GM18511 (cell line): ENCODE data around the gene EML5.
"Not testable (repeated sequence)": the region's sequence is repeated elsewhere in the genome, so short reads cannot be mapped to it uniquely, and the experiment has no call there.

Experiments used
- ATAC-seq: cut with Tn5 transposase; IDR thresholded peaks from one replicate; pipeline ENCODE4 v1.9.1; 2021; ENCODE audit warnings: mild to moderate bottlenecking, moderate library complexity; ENCODE audit not compliant: unreplicated experiment

Gene EML5

DNA sequence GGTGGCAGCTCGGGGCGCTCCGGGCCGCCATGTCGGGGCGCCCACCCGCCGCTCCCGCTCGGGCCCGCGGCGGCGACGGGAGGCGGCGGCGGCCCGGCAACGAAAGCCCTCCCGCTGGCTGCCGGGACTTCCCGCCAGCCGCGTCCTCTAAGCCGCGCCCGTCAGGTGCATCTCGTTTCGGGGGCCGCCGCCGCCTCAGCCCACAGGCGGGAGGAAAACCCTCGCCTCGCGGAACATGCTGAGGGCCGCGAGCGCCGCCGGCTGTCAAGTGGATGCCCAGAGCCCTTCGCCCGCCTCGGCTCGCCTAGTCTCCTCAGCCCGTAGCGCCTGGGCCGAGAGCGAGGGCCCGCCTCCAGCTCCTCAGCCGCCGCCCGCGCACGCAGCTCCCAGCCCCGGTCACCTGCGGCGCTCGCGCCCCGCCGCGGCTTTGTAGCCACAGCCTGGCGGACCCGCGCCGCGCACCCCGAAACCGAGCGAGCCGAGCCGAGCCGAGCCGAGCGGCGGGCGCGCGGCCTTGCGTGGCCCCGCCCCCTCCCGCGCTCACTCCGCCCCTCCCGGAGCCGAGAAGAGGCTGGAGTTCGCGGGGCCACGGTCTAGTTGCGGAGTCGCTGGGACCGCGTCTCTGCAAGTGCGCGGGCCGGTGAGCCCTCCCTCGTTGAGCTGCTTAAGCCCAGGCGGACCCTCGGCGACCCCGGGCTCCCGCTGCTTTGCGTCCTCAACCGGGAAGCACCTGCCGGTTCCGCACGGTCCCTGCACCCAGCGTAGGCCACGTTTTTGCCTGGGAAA is at the start of gene EML5:
Gene EML5 (minus strand): TSS at position 481 of the 786 bp plus-strand sequence. CDS start 450 bp downstream, at position 31.
- ATAC-seq: peak; percentile 89

DNA sequence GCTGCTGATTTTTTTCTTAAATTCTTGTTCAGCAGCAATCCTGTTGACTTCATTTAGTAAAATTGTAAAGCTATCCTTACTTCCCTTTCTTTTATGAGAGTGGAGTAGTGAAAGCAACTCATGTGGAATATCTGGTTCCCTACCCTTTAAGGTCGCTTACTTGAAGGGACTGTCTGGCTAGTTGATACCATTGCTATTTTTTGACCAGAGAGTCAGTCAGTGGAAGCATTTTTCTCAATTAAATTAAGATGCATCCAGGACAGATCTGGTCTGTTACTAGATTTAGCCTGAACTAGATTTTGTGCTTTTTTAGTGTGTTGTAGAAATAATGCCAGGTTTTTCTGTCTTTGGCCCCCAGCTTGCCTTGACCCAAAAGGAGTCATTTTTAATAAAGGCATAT is 49.7 kb upstream of the EML5 start:
- no peak for ATAC-seq

DNA sequence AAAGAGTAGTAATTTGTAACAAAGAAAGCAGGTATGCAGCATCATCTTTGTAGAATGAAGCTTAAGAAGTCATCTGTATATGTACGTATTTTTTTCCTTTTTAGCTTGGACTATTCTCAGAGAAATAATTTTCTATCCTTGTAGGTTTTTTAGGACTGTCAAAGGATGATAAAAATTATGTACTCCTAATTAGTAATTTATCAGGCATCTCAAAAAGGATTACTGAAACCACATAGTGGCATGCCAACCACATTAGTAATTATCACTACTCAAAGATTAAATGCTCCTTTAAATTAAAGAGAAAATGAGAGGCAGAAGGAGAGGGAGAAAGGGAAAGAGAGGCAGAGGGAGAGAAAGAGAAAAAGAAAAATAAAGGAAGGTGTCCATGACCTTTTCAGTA is 49.0 kb upstream of the EML5 start:
- ATAC-seq: no peak

DNA sequence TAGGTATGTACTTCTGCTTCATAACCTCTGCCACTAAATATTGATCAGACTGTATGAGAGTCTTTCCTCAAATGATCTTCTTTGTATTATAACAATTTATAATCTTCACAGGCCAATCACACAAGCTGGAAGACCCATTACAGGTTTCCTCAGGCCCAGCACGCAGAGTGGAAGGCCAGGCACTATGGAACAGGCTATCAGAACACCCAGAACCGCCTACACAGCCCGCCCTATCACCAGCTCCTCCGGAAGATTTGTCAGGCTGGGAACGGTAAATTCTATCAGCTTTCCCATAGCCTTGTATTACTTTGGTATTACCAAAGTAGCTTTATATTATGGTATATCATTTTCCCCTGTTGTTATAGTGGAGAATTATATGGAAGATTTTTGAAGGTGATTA is 48.2 kb upstream of the EML5 start:
- no peak for ATAC-seq

DNA sequence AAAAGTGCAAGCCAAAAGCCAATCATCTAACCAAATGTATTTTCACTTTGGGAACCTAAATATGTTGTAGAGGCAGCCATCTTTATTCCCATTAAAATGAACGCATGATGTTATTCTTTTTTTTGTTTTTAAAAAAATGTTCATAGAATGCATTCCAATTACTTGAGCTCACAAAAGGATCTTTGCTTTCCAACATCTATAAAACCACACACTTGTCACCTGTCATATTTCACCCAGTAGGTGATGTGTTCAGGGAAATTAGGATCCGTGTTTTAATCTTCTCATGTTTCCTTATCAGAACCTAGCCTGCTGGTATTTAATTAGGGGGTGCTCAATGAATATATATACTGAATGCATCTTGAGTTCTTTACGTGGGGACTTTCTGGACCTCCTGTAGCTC is 45.3 kb upstream of the EML5 start:
- ATAC-seq: no peak

DNA sequence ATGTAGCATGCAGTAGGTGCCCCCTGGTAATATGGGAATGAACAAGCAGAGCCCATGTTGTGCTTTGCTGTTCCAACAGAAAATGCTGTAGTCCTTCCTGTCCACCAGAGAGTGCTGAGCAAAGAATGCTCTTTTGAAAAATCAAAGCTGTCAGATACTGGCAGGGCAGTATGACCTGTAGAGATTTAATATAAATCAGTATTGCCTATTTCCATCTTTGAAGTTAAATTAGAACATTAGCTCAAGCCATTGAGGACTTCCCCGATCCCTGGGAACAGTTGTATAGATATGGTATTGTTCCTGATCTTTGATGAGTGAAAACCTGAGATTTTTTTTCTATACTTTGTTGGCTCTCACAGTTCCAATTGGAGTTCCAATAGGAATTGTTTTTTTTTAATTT is 44.7 kb upstream of the EML5 start:
- no peak for ATAC-seq

DNA sequence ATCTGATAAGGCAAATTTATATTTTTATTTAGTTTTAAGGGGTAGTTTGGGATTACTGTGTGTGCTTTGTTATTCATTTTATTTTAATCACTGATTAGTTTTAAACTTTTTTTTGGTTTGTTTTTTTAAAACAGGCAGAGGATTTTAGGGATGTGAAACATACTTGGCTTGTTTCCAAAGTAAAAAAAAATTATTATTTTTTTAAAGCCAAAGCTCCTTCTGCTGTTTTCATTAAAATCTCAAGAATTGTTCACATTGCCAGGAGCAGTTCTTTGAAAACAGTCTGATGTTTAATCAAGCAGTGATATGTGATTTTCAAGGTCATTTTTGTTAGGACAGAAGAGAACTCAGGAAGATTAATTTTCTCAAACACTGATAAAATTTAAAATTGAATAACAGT is 42.9 kb upstream of the EML5 start:
- ATAC-seq: no peak

DNA sequence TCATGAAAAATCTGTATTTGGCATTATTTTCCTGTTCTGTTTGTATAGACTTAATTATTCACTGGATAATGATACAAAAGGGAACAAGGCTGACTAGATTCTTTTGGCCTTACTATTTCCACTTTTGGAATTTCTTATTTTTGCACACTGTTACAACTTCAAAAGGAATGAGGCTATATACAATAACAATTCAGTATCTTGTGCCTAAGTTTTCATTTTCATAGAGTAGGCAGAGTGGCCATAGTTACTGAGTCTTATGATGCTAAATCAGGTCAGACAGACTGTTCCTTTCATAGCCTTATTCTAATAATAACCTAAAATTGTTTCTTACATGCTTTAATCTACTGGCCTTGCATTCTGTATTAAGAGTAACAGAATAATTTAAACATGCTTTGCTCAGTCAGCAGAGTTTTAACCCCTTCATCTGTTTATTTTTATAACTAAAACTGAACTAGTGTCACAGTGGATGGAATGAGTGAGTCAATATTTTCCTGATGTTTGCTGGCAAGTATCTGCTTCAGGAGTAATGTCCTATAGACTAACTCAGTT is 42.2 kb upstream of the EML5 start:
- no peak for ATAC-seq

DNA sequence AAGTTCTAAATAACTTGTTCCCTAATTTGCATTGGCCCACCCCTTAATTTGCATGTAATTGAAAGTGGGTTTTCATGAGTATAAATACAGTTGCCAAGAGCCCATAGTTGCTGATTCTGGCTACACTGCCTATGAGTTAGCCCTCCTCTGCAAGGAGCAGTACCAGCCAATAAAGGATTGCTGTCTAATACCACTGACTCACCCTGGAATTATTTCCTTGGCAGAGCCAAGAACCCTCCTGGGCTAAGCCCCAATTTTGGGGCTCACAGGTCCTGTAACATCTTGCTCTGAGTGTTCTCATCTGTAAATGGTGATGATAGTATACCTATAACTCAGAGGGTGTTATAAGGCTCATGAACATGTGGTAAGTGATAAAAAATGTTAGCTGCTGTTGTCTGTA is 38.5 kb upstream of the EML5 start:
- no peak for ATAC-seq

DNA sequence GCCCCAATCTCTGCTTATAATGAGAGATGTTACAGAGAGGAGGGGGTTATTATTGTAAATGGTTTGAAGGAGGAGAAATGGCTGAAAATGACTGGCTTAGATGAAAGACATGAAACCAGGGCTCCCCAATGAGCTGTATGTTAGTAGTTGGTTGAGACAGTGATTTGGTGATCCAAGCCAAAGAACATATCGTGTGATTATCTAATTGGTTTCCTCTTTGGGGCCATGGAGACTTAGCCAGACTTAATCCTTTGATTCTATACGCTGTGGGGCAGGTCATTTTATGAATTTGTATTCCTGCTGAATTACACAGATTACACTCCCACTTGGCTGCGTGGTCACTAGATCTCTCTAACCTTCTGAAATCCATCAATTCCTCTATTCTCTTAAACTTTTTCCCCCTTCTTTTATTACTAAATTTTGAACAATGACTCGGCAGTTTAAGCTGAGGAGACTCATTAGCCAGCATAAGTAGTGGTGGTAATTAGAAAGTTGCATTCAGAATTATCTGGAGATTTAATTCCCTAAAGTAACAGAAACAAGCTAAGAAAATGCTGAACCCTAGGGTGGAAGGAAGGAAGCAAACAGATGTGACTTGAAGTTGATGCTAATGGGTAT is 37.0 kb upstream of the EML5 start:
- ATAC-seq: no peak

DNA sequence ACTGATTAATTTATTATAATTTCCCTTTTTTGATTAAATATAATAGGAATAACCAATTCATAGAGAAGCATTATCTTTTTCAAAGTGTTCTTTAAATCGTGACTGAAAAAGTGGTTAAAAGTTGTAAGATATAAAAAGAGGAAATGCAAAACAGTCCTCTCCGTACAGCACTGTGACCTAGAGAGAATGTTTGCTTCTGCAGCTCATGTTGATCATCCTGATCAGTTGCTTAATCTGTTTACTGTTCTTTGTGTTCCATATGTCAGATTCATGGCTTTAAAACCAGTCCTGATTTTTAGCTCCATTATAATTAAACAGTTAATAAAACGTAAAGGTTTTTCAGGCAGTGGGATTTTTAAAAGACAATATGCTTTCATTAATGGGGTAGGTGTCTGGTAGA is 36.4 kb upstream of the EML5 start:
- no peak for ATAC-seq

DNA sequence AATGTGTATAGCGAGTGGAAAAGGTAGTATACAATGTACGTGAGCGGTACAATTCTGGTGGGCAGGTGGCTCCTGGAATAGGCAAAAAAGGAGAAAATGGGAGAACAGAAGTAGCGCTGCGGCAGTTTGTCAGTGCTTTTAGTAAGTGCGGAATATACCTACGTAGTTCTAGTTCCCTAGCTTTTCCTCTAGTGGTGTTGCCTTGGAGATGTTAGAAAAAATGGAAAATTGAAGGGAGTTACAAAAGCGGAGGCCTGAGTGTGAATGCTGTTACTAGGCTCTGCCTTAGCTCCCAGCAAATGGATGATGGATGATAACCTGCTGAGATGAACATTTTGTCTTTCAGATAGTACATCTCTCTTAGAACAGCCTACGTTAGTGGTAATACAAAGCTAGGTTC is 32.8 kb upstream of the EML5 start:
- no peak for ATAC-seq

DNA sequence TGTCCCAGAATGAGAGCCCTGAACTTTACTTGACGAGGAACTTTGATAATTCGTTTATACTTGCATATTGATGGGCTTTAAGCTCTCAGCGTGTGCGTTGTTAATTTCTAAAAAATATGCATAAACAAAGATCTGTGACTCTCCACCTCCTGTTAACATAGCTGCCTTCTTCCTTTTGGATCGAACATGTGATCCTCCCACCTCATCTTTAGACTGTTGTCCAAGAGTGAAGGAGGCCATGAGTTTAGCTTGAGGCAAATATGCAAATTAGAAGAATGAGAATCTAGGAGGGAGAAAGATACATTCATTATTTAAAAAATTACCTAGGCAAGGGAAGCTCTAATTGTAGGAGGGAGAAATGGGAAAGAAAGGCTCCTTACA is 32.3 kb upstream of the EML5 start:
- no peak for ATAC-seq

DNA sequence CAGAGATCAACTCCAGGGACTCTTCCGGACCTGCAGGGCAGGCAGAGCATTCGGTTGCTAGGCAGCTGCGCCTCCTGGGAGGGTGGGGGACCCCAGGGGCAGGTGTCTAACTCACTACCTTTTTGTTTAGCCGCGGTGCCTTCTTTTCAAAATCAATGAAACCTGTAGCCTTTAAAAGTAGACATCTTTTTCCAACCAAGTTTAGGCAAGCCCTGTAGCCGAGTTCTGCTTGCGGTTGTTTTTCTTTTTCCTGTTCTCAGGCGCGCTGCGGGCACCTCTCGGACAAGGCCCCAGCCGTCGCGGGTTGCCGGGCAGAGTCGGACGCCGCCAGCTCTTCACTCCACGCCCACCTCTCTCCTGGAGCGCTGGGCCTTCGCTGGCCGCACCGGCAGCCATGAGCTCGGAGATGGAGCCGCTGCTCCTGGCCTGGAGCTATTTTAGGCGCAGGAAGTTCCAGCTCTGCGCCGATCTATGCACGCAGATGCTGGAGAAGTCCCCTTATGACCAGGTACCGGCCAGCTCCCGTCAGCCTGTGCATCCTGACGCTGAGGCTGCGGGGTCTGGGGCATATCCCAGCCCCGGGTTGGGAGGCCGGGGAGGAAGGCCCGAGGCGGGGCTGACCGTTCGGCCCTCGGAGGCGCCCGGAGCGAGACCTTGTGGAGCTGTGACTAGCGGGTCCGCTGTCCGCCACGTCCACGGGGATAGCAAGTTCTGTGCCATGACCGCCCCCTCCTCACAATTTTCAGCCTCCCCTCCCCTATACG is 31.7 kb upstream of the EML5 start, which contains the start of gene TTC8:
Gene TTC8 (plus strand): TSS at position 338 of the 764 bp plus-strand sequence. CDS start 57 bp downstream, at position 395.
- ATAC-seq: peak; percentile 99

DNA sequence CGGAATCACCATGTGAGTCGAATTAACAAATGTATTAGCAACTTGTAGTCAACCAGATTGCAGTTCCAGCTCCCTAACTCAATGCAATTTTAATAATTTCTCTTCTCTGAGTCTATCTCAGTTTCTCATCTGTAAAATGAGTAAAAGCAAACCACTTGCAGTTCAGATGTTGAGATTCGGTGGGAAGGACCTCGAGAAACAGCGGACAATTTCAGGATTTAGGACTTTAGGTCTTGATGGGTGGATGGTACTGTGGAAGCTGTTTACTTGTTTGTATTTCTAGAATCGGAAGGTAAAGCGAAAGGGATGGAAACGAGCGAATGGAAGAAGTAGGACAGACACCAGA is 31.2 kb upstream of the EML5 start:
- peak; percentile 8 for ATAC-seq

DNA sequence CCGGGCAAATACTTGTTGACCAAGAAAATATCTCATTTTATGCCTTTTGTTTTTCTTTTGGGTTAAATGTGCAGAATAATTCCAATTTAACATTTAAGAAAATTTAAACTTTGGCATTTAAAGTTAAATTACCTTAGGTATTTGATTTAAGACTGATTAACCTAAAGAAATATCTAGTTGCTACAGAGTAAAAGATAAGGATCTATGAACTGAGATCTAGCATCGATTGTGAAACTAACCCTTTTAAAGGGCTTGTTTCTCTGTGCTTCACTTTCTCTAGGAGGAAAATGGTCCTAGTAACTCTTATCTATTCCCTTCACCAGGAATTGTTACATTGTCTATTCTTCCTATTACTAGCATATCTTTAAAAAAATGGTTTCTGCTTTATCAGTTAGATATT is 29.1 kb upstream of the EML5 start:
- no peak for ATAC-seq

DNA sequence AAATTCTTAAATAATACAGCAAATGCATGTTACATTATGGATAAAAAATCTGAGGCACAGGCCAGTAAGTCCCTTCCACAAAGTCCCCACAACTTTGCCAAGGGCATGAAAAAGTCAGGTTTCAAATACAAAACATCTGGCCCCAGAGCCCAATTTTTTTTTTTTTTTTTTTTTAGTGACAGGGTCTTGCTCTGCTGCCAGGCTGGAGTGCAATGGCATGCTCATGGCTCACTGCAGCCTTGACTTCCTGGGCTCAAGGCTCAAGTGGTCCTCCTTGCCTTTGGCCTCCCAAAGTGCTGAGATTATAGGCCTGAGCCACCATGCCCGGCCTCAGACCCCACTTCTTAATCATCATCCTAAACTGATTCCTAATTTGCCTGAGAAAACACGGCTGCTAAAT is 28.6 kb upstream of the EML5 start:
- ATAC-seq: no peak

DNA sequence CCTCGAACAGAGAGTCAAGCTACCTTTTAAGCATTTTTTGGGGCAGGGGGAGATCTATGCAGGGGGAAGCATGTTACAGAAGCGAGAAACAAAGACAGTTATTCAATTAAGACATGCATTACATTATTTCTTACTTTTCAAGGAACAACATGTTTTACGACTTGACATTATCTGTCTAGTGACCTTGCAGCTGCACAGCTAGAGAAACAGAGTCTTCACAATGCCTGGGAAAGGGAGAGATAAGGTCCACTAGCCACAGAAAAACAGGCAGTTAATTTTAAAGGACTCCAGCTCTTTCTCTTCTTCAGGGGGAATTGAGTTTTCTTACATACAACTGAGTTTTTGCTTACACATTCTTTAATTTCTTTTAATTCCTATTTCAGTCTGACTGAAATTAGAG is 26.9 kb upstream of the EML5 start:
- not testable (repeated sequence) for ATAC-seq

DNA sequence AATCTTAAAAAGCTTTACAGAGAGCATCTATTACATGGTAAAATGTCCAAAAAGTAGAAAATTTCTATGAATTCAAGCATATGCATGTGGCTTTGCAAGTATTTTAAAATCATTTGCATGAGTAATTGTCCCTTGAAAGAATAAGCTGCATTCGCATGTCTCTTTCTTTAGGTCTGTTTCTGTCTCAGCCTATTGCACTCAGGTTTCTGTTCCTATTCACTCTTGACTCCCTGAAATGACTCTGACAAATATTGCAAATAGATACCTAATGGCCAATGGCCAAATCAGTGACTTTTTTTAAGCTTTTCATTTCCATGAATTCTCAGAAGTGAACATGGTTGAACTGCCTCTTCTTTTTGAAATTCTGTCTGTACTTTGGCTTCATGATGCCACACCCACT is 25.3 kb upstream of the EML5 start:
- no peak for ATAC-seq

DNA sequence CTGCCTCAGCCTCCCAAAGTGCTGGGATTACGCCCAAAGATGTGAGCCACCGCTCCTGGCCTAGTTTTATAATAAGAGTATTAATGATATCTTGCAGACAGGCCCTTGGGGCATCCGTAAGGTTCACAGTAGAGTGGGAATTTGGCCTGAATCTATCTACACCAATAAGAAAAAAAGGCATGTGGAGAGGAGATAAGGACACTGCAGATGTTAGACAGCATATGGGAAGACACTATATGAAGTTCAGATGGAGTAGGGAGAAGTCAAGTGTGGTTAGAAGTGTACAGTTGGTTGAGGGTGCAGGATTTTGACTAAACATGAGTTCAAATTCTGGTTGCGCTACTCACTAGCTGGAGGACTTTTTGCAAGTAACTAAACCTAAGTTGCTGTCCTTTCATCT is 23.2 kb upstream of the EML5 start:
- ATAC-seq: no peak

DNA sequence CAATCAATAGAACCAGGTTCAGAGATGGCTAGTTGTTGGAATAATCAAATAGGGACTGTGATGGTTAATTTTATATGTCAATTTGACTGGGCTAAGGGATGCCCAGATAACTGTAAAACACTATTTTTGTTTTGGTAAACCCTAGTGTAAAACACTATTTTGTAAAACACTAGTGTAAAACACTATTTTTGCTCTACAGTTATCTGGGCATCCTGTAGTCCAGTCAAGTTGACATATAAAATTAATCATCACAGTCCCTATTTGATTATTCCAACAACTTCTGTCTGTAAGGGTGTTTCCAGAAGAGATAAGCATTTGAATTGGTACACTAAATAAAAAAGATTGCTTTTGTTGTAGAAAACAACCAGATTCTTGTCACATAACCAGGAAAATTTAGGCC is 15.6 kb upstream of the EML5 start:
- ATAC-seq: no peak

DNA sequence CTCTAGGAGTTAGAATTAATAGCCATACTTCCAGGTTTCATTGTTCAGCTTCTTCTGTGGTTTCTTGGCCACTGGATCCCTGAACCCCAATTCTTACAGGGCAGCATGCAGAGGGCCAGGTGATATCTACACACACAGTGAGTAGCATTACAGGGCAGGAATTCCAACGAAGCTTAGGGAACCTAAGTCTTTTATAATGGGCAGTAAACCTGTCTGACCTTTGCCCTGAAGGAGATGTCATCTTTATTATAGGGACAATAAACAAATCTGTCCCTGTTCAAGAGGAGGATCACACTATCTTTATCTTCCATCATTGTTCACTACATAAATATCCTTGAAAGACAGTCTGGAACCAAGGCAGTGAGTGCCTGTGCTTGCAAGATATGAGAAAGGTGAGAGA is 11.7 kb upstream of the EML5 start:
- ATAC-seq: no peak
